Uterus (tissue), 2 donors: ENCODE data around the gene KIRREL3.

Source experiments
- POLR2A ChIP-seq, 2 donors: fragments of 450-650 bp; IDR thresholded peaks; one replicate each; pipeline ENCODE4 v1.6.1; 2016; ENCODE audit warnings: antibody characterized with exemption in 2 of 2, mild to moderate bottlenecking in 1 of 2, moderate library complexity in 1 of 2
- TF ChIP-seq, protein P1 (sequence below), 4 experiments: fragments of 200-600 bp in 2 of 4; fragments of 450-650 bp in 2 of 4; sonication (generic) in 2 of 4; IDR thresholded peaks; one replicate each; pipeline ENCODE4 v1.5.1; 2016 to 2019; ENCODE audit warnings: antibody characterized with exemption in 4 of 4, mild to moderate bottlenecking in 2 of 4, moderate library complexity in 1 of 4

DNA sequence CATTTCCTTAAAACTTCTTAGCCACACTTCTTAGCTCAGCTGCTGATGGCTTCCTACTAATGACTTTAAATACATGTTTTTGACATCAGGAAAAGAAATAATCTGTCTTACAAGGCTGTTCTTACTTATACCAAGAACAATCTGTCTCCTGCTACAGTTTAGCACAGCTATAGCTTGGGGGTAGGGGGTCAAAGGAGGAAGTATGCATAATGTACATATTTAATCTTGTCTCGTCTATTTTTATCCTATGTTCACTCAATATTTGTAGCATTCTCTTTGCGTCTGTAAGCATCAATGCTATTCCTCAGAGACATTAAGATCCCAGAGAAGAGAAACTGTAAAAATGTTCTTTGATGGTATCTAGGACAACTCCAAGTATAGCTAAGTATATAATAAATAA, 96.0 kb downstream of the KIRREL3 start:
- TF ChIP-seq, protein P1, sequence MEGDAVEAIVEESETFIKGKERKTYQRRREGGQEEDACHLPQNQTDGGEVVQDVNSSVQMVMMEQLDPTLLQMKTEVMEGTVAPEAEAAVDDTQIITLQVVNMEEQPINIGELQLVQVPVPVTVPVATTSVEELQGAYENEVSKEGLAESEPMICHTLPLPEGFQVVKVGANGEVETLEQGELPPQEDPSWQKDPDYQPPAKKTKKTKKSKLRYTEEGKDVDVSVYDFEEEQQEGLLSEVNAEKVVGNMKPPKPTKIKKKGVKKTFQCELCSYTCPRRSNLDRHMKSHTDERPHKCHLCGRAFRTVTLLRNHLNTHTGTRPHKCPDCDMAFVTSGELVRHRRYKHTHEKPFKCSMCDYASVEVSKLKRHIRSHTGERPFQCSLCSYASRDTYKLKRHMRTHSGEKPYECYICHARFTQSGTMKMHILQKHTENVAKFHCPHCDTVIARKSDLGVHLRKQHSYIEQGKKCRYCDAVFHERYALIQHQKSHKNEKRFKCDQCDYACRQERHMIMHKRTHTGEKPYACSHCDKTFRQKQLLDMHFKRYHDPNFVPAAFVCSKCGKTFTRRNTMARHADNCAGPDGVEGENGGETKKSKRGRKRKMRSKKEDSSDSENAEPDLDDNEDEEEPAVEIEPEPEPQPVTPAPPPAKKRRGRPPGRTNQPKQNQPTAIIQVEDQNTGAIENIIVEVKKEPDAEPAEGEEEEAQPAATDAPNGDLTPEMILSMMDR (IDR thresholded peaks at IDR 0.05): no peak
- TF ChIP-seq POLR2A (IDR thresholded peaks at IDR 0.05): no peak
